ENCODE data around the gene LHX8. TPM values are rescaled to one million over a fixed set of nuclear protein-coding genes. Genes with fewer than 3 reads are reported as not detected.

Gene LHX8
- total and polyA plus RNA-seq, 2 donors (not counting 3 experiments of a cell fraction or from before 2014, with no cell fraction given) = not detected

- Histone ChIP-seq H3K27me3 (ENCODE audit: control insufficient read depth in 2 of 2, insufficient read depth in 2 of 2, low read length in 2 of 2) (peaks cover 96 to 99% of the 10 kb centered on the region in 2 experiments), H3K4me2 (ENCODE audit: insufficient read depth, low read length) (no peak overlapping the region), H3K36me3 (ENCODE audit: control insufficient read depth in 2 of 2, extremely low read depth in 1 of 2, insufficient read depth in 2 of 2, low read length in 2 of 2) (no peaks in the 10 kb centered on the region), H3K79me2 (ENCODE audit: control insufficient read depth, insufficient read depth, low read length) (no peaks in the 10 kb centered on the region), H4K20me1 (replicated peaks; ENCODE audit: control insufficient read depth, extremely low read depth, insufficient read depth, low read length) (no peaks in the 10 kb centered on the region), H3K9me1 (replicated peaks; ENCODE audit: control insufficient read depth, extremely low read depth, insufficient read depth, low read length) (no peaks in the 10 kb centered on the region), H3K9ac (replicated peaks; ENCODE audit: extremely low read depth, insufficient read depth, low read length) (no peak overlapping the region), H3K9me3 (replicated peaks; ENCODE audit: control insufficient read depth, insufficient read depth, low read length) (no peaks in the 10 kb centered on the region), H3K4me3 (replicated peaks in 1 of 3; ENCODE audit: insufficient read depth in 1 of 3, low read depth in 1 of 3, low read length in 3 of 3) (no peak overlapping the region), H3K27ac (ENCODE audit: insufficient read depth, low read depth, low read length) (no peak overlapping the region), H3K4me1 (ENCODE audit: control insufficient read depth, extremely low read depth, insufficient read depth, low read length) (no peaks in the 10 kb centered on the region), H2AFZ (ENCODE audit: low read depth, low read length) (no peak overlapping the region)
- DNase-seq (ENCODE audit: low read depth, low spot score) = no peak
- intact Hi-C loops (cut with micrococcal nuclease) = loop anchor here (5.0 kb wide), 1 partner anchor 72 kb away; no protein-coding TSS in a partner anchor
- ChIA-PET CTCF (interaction anchor here (1.3 kb wide), 1 partner anchor 136 kb away, joined by 3 read pairs; no protein-coding TSS in a partner anchor), POLR2A (no interaction called here)
- dilution Hi-C loops (cut with MboI; ENCODE audit: extremely low pct_ligation_motif_present, low sequenced_read_pairs) = no loop called here
- no TSS peak for BruUV-seq (replicated peaks)
- TF ChIP-seq CTCF (IDR thresholded peaks at IDR 0.05; ENCODE audit: extremely low read depth in 1 of 2, insufficient read depth in 1 of 2, low read depth in 1 of 2, low read length in 2 of 2) = no peak
- peak; percentile 64 for TF ChIP-seq EZH2 (IDR thresholded peaks at IDR 0.05; ENCODE audit: borderline replicate concordance, low read depth, low read length, severe bottlenecking)
- no peak for FAIRE-seq
Observed at GRCh38 chr1:75129983-75130789, 4.0 kb upstream of the LHX8 start.

- H3K9me1 ChIP-seq (replicated peaks; ENCODE audit: control insufficient read depth, extremely low read depth, insufficient read depth, low read length) = no peaks in the 10 kb centered on the region
- TF ChIP-seq POLR2A (IDR thresholded peaks at IDR 0.05; ENCODE audit: low read depth, low read length) = no peak
- no peak for TF ChIP-seq CTCF (IDR thresholded peaks at IDR 0.05; ENCODE audit: extremely low read depth in 1 of 2, insufficient read depth in 1 of 2, low read depth in 1 of 2, low read length in 2 of 2)
- TF ChIP-seq GATA2 (IDR thresholded peaks at IDR 0.05; ENCODE audit: insufficient read depth, insufficient read length, low read depth, low read length) = no peak
- no peak for TF ChIP-seq FOS (IDR thresholded peaks at IDR 0.05; ENCODE audit: borderline replicate concordance, insufficient read depth, low read length)
- TF ChIP-seq JUN (IDR thresholded peaks at IDR 0.05; ENCODE audit: borderline replicate concordance, insufficient read depth, insufficient read length, low read depth) = no peak
- CTCF ChIA-PET = no interaction called here
- H3K4me1 ChIP-seq (ENCODE audit: control insufficient read depth, extremely low read depth, insufficient read depth, low read length) = no peaks in the 10 kb centered on the region
- POLR2A ChIA-PET = no interaction called here
- H3K27ac ChIP-seq (ENCODE audit: insufficient read depth, low read depth, low read length) = no peak overlapping the region
- no TSS peak for BruUV-seq (replicated peaks)
- H2AFZ ChIP-seq (ENCODE audit: low read depth, low read length) = no peak overlapping the region
- intact Hi-C loops (cut with micrococcal nuclease) = loop anchor here (5.0 kb wide), 1 partner anchor 71 kb away; no protein-coding TSS in a partner anchor
- no peaks in the 10 kb centered on the region for H4K20me1 ChIP-seq (replicated peaks; ENCODE audit: control insufficient read depth, extremely low read depth, insufficient read depth, low read length)
- H3K4me2 ChIP-seq (ENCODE audit: insufficient read depth, low read length) = no peak overlapping the region
- no peak for FAIRE-seq
- dilution Hi-C loops (cut with MboI; ENCODE audit: extremely low pct_ligation_motif_present, low sequenced_read_pairs) = no loop called here
- H3K9me3 ChIP-seq (replicated peaks; ENCODE audit: control insufficient read depth, insufficient read depth, low read length) = no peaks in the 10 kb centered on the region
- DNase-seq (ENCODE audit: low read depth, low spot score) = no peak
- H3K79me2 ChIP-seq (ENCODE audit: control insufficient read depth, insufficient read depth, low read length) = no peaks in the 10 kb centered on the region
- no peak overlapping the region for H3K4me3 ChIP-seq (replicated peaks in 1 of 3; ENCODE audit: insufficient read depth in 1 of 3, low read depth in 1 of 3, low read length in 3 of 3)
- H3K27me3 ChIP-seq (ENCODE audit: control insufficient read depth in 2 of 2, insufficient read depth in 2 of 2, low read length in 2 of 2) = peaks cover 97 to 100% of the 10 kb centered on the region in 2 experiments
- no peak overlapping the region for H3K9ac ChIP-seq (replicated peaks; ENCODE audit: extremely low read depth, insufficient read depth, low read length)
- H3K36me3 ChIP-seq (ENCODE audit: control insufficient read depth in 2 of 2, extremely low read depth in 1 of 2, insufficient read depth in 2 of 2, low read length in 2 of 2) = no peaks in the 10 kb centered on the region
Observed at GRCh38 chr1:75130865-75131564, 3.2 kb upstream of the LHX8 start.
